SIG-M5 treated with dmso at 0.1 percent for 504 hours (cell line): ENCODE data around the gene BMP8B.
"Not testable (repeated sequence)": the region's sequence is repeated elsewhere in the genome, so short reads cannot be mapped to it uniquely, and the experiment has no call there.

ENCODE experiments used
- DNase-seq: peaks from one replicate; lab custom pipeline; 2025; ENCODE audit not compliant: unreplicated experiment; lab: John Stamatoyannopoulos, UW

The BMP8B gene, protein sequence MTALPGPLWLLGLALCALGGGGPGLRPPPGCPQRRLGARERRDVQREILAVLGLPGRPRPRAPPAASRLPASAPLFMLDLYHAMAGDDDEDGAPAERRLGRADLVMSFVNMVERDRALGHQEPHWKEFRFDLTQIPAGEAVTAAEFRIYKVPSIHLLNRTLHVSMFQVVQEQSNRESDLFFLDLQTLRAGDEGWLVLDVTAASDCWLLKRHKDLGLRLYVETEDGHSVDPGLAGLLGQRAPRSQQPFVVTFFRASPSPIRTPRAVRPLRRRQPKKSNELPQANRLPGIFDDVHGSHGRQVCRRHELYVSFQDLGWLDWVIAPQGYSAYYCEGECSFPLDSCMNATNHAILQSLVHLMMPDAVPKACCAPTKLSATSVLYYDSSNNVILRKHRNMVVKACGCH

GRCh38 chr1:39788758-39789570 lies at the start of gene BMP8B:
Gene BMP8B, minus strand, starts transcription at chr1:39788865. Its CDS starts 380 bp downstream, at chr1:39788485.
- DNase-seq: peak; percentile 65

DNA sequence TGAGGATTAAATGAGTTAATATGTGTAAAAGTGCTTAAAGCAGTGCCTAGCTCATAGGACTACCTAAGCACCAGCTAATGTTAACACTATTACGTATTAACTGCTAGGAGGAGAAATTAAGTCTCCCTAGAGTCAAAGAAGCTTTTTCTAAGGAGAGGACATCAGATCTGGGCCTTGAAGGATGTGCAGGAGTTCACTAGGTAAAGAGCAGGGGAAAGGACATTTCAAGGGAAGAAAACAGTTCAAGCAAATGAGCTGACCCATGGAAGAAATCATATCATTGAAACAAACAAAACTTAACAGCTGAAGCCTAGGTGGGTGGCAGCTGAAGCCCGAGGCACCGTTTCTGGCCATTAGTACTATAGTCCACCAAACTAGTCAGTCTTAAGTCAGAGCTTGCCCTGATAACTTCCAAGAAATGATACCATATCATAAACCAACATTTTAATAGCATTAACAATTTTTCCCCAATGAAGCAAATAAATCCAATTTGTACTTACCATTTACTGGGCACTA lies 48.0 kb upstream of the BMP8B start:
- no peak for DNase-seq

DNA sequence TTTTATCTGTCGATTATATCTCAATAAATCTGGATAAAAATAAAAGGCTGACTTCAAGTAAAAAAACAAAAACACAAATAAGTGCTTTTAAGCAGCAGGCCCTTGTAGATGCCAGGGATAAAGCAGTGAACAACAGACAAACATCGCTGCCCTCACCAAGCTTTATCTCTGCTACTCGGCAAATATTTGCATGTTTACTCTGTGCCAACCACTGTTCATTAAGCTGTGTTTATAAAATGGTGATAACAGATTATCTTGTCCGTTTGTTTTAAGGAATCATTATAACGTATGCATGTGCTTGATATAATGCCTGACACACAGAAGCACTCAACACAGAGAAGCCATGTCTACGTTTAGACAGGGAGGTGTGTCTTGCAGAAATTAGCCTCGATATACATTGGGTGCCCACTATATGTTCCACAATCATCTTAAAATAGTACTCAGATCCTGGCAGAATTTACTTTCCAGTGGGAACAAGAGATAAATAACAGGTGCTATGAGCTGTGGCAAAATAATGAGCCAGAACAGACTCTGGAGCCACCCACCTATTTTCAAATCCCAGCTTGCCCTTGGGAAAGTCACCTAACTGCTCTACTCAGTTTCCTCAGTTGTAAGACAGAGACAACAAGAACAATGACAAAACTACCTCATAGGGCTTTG lies 47.4 kb upstream of the BMP8B start:
- DNase-seq: no peak

- DNase-seq: no peak
Measured at GRCh38 chr1:39835110-39835509, 46.4 kb upstream of the BMP8B start.

- peak; percentile 81 for DNase-seq
Measured at GRCh38 chr1:39833621-39834385, 45.1 kb upstream of the BMP8B start.

DNA sequence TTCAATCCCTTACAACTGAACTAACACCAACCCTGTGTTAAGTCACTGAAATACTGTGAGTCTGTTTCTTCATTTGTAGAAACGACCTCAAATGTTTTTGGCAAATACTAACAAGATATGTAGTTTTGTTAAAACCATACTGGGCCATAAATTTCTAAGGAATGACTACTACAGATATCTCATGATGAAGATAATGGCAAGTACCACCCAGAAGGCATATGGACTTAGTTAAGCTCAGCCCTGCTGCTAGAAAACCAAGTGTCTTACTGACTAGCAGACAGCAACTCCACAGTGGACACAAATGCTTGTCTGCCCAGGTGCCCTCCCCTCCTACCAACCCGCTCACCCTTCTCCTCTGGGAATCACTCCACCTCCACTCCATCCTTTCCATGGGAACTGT lies 44.5 kb upstream of the BMP8B start:
- DNase-seq: no peak

- DNase-seq: no peak
Measured at GRCh38 chr1:39832294-39832693, 43.6 kb upstream of the BMP8B start.

- DNase-seq: no peak
Measured at GRCh38 chr1:39829791-39830533, 41.3 kb upstream of the BMP8B start.

DNA sequence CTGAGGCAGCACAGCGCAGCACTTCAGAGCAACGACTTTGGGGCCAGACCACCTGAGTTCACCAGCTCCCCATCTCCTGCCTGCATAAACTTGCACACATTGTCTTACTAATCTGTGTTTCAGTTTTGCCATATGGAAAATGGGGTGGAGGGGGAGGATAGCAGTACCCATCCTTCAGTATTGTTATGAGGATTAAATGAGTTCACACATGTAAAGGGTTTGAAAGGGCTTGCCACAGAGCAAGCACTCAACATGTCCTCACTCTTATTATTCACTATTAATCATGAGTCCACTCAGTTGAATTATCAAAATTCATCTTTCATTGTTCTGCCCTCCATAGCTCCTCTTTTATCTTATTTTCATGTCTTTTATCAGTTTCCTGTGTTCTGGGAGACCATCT lies 40.1 kb upstream of the BMP8B start:
- no peak for DNase-seq

- not testable (repeated sequence) for DNase-seq
Measured at GRCh38 chr1:39828255-39828654, 39.6 kb upstream of the BMP8B start.

DNA sequence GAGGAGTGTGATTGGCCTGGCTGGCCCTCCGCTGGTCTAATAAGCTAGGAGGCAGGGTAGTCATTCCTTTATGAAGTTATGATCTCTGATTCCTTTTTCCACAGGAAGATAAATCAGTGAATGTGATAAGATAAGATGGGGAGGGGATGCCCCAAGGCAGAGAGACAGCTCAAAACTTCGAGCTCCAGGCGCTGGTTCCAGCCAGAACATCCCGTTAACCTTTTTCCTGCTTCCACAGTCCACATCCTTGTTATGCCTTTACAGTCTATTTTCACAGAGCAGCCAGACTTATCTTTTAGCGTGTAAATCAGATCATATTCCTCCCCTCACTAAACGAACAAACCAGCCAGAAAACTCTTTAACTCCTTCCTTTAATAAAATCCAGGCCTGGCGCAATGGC lies 38.5 kb upstream of the BMP8B start:
- DNase-seq: no peak

GRCh38 chr1:39826583-39826982 lies 37.9 kb upstream of the BMP8B start:
- no peak for DNase-seq

GRCh38 chr1:39825432-39825941 lies 36.8 kb upstream of the BMP8B start:
- peak; percentile 53 for DNase-seq

GRCh38 chr1:39823450-39823849 lies 34.8 kb upstream of the BMP8B start:
- DNase-seq: not testable (repeated sequence)

- DNase-seq: no peak
Measured at GRCh38 chr1:39822146-39822545, 33.5 kb upstream of the BMP8B start.

DNA sequence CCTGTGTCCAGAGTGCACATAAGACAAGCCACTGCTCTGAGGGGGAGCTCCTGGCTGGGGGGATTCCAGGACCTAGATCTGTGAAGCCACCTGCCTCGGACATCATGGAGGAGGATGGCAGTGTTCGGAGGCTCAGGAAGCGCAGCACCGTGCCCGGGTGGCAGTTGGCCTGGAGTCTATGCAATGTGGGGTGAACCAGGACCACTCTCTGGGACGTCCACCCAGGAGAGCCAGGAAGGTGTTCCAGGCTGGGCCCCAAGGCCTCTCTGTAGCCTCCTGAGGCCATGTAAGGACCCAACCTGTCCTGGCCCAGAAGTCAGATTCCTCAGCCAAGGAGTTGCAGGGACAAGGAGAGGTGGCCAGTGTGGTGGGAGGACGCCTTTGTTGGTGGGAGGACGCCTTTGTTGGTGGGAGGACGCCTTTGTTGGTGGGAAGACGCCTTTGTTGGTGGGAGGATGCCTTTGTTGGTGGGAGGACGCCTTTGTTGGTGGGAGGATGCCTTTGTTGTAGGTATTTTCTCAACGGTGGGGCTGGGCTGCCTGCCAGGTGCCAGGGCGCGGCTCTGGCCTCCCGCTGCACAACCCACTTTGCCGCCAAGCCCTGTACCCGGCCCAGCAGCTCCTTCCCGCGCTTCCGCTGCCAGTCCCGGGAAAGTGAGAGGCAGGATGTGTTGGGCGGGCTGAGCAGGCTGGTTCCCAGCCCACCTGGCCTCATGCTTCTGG lies 30.6 kb upstream of the BMP8B start:
- DNase-seq: no peak

DNA sequence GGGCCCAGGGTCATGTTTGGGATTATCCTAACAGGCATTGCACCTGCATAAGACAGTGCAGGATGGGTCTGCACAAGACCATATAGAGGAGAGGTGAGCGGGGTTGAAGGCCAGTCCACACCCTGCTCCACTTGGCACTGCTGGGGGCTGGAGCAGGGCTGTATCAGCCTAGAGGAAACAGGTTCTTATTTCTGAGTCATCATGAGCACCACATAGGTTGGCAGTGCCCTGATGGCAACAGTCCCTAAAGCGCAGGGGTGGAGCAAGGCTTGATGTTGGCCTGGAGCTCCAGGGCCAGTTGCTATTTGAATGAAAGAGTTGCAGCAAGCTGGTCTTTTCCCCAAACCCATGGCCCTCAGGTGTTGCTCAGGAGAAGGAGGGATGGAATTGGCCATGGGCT lies 29.8 kb upstream of the BMP8B start:
- DNase-seq: no peak

GRCh38 chr1:39817091-39817932 lies 28.6 kb upstream of the BMP8B start:
- peak; percentile 90 for DNase-seq
